GM10266 (cell line): ENCODE results near the gene ERV3-1.
"Not testable (repeated sequence)": the region's sequence is repeated elsewhere in the genome, so short reads cannot be mapped to it uniquely, and the experiment has no call there.

Experiments
- DNase-seq: peaks from one replicate; pipeline ENCODE4 v3.0.0; 2012; ENCODE audit errors: extremely low spot score
- CTCF ChIP-seq: IDR thresholded peaks from 2 replicates; pipeline ENCODE4 v1.5.1; 2012; ENCODE audit warnings: mild to moderate bottlenecking, low read depth; ENCODE audit not compliant: control insufficient read depth, insufficient read depth; ENCODE audit errors: missing control alignments

ERV3-1 gene

GRCh38 chr7:65009394-65009793, 2.9 kb upstream of the ERV3-1 start:
- DNase-seq: not testable (repeated sequence)

- DNase-seq: not testable (repeated sequence)
Measured at GRCh38 chr7:65007036-65007435, 549 bp upstream of the ERV3-1 start.

- no peak for TF ChIP-seq CTCF
- no peak for DNase-seq
Measured at GRCh38 chr7:65004575-65004974, 1.9 kb downstream of the ERV3-1 start.

GRCh38 chr7:65002972-65003585, 3.4 kb downstream of the ERV3-1 start:
- TF ChIP-seq CTCF: no peak
- no peak for DNase-seq

- no peak for TF ChIP-seq CTCF
- no peak for DNase-seq
Measured at GRCh38 chr7:65001291-65001814, 5.1 kb downstream of the ERV3-1 start.

GRCh38 chr7:64999165-65000004, 7.1 kb downstream of the ERV3-1 start:
- no peak for DNase-seq
- TF ChIP-seq CTCF: no peak

GRCh38 chr7:64998865-64999164, 7.7 kb downstream of the ERV3-1 start:
- no peak for DNase-seq
- no peak for TF ChIP-seq CTCF

GRCh38 chr7:64997927-64998391, 8.5 kb downstream of the ERV3-1 start:
- DNase-seq: no peak
- TF ChIP-seq CTCF: no peak
